K562 (cell line): Measurements from ENCODE around the gene SHB. TPM values are rescaled to one million over a fixed set of nuclear protein-coding genes. Genes with fewer than 3 reads are reported as not detected.
A peak's percentile ranks its signal among the peaks of the same experiment; 100 is the strongest.

Source experiments
- BHLHE40 ChIP-seq: IDR thresholded peaks from 2 replicates; pipeline ENCODE4 v1.6.1; 2011; ENCODE audit warnings: low read length, improper control_type of control experiment
- FOSL1 ChIP-seq: fragments of 200-800 bp; sonication (Bioruptor generic); conservative IDR thresholded peaks from 2 replicates; pipeline ENCODE4 v1.6.1; 2016; ENCODE audit warnings: missing genetic modification characterization, missing compliant biosample characterization
- JUND ChIP-seq, 2 experiments: IDR thresholded peaks; 2 replicates in 1 of 2; 3 replicates in 1 of 2; pipeline ENCODE4 v1.6.1; 2011; ENCODE audit warnings: borderline replicate concordance in 2 of 2, low read depth in 2 of 2, low read length in 2 of 2, improper control_type of control experiment in 1 of 2, missing biosample characterization in 1 of 2, missing genetic modification characterization in 1 of 2, missing genetic modification reagents in 1 of 2
- MEIS2 ChIP-seq: fragments of 450-650 bp; IDR thresholded peaks from 2 replicates; pipeline ENCODE4 v1.6.1; 2014; ENCODE audit warnings: mild to moderate bottlenecking; ENCODE audit not compliant: partially characterized antibody
- NEUROD1 ChIP-seq: fragments of 150-350 bp; IDR thresholded peaks from 2 replicates; pipeline ENCODE4 v1.6.1; 2014; ENCODE audit warnings: borderline replicate concordance, low read length, low read depth; ENCODE audit not compliant: partially characterized antibody
- NFIC ChIP-seq: fragments of 450-650 bp; IDR thresholded peaks from 2 replicates; pipeline ENCODE4 v1.6.1; 2017; ENCODE audit warnings: mild to moderate bottlenecking, inconsistent platforms
- SIN3B ChIP-seq: fragments of 450-650 bp; IDR thresholded peaks from 2 replicates; pipeline ENCODE4 v1.6.1; 2017; ENCODE audit warnings: low read depth, mild to moderate bottlenecking, moderate library complexity
- SMC3 ChIP-seq: conservative IDR thresholded peaks from 2 replicates; pipeline ENCODE4 v1.6.1; 2011; ENCODE audit warnings: low read depth, low read length, improper control_type of control experiment; ENCODE audit not compliant: insufficient read depth
- SPI1 ChIP-seq: IDR thresholded peaks from 2 replicates; pipeline ENCODE4 v1.6.1; 2011; ENCODE audit warnings: low read depth, low read length, control low read depth, borderline replicate concordance
- ZNF778 ChIP-seq: fragments of 450-650 bp; formaldehyde crosslinking; IDR thresholded peaks from 2 replicates; pipeline ENCODE4 v1.4.0; 2020; ENCODE audit warnings: mild to moderate bottlenecking, moderate library complexity
- polyA plus RNA-seq, 8 experiments: library from polyadenylated mRNA; depleted of rRNA in 4 of 8; stranded (reverse) in 5 of 8; unstranded in 3 of 8; fragments of >200 nt; fragmentation: Nextera tagmentation in 2 of 8; fragmentation: Illumina TruSeq in 1 of 8; extraction: Ambion mirVana in 2 of 8; extraction: Trizol in 1 of 8; gene quantifications; 2 replicates each; pipeline versions ENCODE4 v1.2.1 to v1.2.3, GENCODE V29; 2011 to 2014; ENCODE audit warnings: inconsistent platforms in 1 of 8, missing spikeins in 1 of 8
- total RNA-seq, 7 experiments: library from RNA; depleted of rRNA in 6 of 7; stranded (reverse); fragments of >200 nt in 6 of 7; fragmentation: Illumina TruSeq in 2 of 7; extraction: Trizol in 2 of 7; gene quantifications; 2 replicates each; pipeline versions ENCODE4 v1.2.1 to v1.2.3, GENCODE V29; 2011 to 2021; ENCODE audit warnings: low replicate concordance in 1 of 7
- TF ChIP-seq, protein P1 (sequence below): sonication (generic); formaldehyde crosslinking; IDR thresholded peaks from 2 replicates; pipeline ENCODE4 v1.8.0; 2022; ENCODE audit warnings: missing genetic modification reagents, mild to moderate bottlenecking, moderate library complexity, borderline replicate concordance
- TF ChIP-seq, protein P2 (sequence below), 2 experiments: IDR thresholded peaks in 1 of 2; conservative IDR thresholded peaks in 1 of 2; 2 replicates each; pipeline ENCODE4 v1.6.1; 2016; ENCODE audit warnings: low read depth in 2 of 2, mild to moderate bottlenecking in 1 of 2, missing compliant biosample characterization in 1 of 2, missing genetic modification characterization in 1 of 2, moderate library complexity in 1 of 2
- TF ChIP-seq, protein P3 (sequence below), 2 experiments: fragments of 450-650 bp in 1 of 2; sonication (generic) in 1 of 2; formaldehyde crosslinking in 1 of 2; IDR thresholded peaks in 1 of 2; conservative IDR thresholded peaks in 1 of 2; 2 replicates each; pipeline versions ENCODE4 v1.6.1 to v1.8.1; 2016 to 2023; ENCODE audit warnings: mild to moderate bottlenecking in 2 of 2, moderate library complexity in 2 of 2, inconsistent platforms in 1 of 2, missing genetic modification reagents in 1 of 2
- TF ChIP-seq, protein P4 (sequence below): sonication (generic); formaldehyde crosslinking; IDR thresholded peaks from 2 replicates; pipeline ENCODE4 v1.9.0; 2022; ENCODE audit warnings: mild to moderate bottlenecking, missing genetic modification reagents

The SHB gene
- total and polyA plus RNA-seq, 9 of the 15 experiments (the other 6 are each of a cell fraction or from before 2014, with no cell fraction given), result 0.78 to 16.0 (median 5.3) TPM

DNA sequence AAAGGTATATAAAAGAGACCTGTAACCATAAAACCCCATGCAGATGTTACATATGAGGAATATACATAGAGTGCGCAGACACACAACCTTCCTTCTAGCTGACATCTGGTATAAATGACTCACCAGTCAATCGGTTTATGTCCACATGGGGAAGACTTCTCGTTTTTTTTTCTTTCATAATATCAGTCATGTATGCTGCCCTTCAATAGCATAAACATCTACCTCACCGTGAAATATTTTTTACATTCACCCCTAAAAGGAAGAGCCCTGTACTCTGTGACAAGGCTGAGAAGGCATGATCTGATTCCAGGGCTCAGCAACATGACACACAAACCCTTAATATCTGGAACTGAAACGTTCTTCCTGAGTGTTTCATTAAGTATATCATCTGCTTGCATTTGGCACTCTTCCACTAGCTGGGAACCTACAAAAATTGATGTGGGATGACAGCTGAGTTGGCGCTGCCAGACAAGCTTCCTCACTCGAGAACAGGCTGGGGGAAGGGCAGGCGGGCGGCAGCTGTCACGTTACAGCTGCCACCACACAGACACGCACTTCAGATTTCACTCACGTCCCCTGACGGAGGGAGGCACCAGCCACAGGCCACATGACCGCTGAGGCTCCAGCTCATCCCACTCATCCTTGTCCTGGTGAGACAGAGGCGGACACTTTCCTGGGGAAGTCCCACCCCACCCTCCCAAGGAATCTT is 74.2 kb downstream of the SHB start (continued):
- TF ChIP-seq, protein P1, sequence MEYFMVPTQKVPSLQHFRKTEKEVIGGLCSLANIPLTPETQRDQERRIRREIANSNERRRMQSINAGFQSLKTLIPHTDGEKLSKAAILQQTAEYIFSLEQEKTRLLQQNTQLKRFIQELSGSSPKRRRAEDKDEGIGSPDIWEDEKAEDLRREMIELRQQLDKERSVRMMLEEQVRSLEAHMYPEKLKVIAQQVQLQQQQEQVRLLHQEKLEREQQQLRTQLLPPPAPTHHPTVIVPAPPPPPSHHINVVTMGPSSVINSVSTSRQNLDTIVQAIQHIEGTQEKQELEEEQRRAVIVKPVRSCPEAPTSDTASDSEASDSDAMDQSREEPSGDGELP (CRISPR knock-in tag), result 0 out of 2 replicates have a peak, but pooled peaks have one; percentile 36
- 0 out of 2 replicates have a peak, but pooled peaks have one; percentile 28 for TF ChIP-seq SPI1
- TF ChIP-seq ZNF778, result no peak
- TF ChIP-seq, protein P2, sequence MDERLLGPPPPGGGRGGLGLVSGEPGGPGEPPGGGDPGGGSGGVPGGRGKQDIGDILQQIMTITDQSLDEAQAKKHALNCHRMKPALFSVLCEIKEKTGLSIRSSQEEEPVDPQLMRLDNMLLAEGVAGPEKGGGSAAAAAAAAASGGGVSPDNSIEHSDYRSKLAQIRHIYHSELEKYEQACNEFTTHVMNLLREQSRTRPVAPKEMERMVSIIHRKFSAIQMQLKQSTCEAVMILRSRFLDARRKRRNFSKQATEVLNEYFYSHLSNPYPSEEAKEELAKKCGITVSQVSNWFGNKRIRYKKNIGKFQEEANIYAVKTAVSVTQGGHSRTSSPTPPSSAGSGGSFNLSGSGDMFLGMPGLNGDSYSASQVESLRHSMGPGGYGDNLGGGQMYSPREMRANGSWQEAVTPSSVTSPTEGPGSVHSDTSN (CRISPR knock-in tag; IDR thresholded peaks at IDR 0.05; ENCODE audit: low read depth), result no peak
- TF ChIP-seq, protein P2 (tag; conservative IDR thresholded peaks at IDR 0.05; ENCODE audit: low read depth), result peak; percentile 27; the same call in 1 of the 2 replicates
- TF ChIP-seq NFIC, result 0 out of 2 replicates have a peak, but pooled peaks have one; percentile 42
- no peak for TF ChIP-seq NEUROD1
- TF ChIP-seq, protein P3, sequence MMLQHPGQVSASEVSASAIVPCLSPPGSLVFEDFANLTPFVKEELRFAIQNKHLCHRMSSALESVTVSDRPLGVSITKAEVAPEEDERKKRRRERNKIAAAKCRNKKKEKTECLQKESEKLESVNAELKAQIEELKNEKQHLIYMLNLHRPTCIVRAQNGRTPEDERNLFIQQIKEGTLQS (IDR thresholded peaks at IDR 0.05), result peak; percentile 59
- TF ChIP-seq, protein P3 (CRISPR knock-in tag; conservative IDR thresholded peaks at IDR 0.05), result no peak
- TF ChIP-seq SIN3B, result no peak
- peak; percentile 71 for TF ChIP-seq BHLHE40
- TF ChIP-seq, protein P4, sequence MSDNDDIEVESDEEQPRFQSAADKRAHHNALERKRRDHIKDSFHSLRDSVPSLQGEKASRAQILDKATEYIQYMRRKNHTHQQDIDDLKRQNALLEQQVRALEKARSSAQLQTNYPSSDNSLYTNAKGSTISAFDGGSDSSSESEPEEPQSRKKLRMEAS (CRISPR knock-in tag), result peak; percentile 33; the same call in 1 of the 2 replicates
- peak; percentile 43; the same call in 1 of the 2 replicates for TF ChIP-seq JUND (IDR thresholded peaks at IDR 0.05; ENCODE audit: borderline replicate concordance, low read depth, low read length)
- TF ChIP-seq JUND (tag; IDR thresholded peaks at IDR 0.05; ENCODE audit: borderline replicate concordance, low read depth, low read length), result 0 out of 3 replicates have a peak, but pooled peaks have one; percentile 27
- no peak for TF ChIP-seq SMC3
- peak; percentile 14 for TF ChIP-seq MEIS2
- peak; percentile 78 for TF ChIP-seq FOSL1 (tag)
